ENCODE data around the gene SAMD5. TPM values are rescaled to one million over a fixed set of nuclear protein-coding genes. Genes with fewer than 3 reads are reported as not detected.

SAMD5 gene
- total and polyA plus RNA-seq, 10 donors: 0.15 to 5.0 (median 1.7) TPM

GRCh38 chr6:147553099-147553498 is 44.6 kb downstream of the SAMD5 start:
- no peak for TF ChIP-seq POLR2AphosphoS5 (IDR thresholded peaks at IDR 0.05)
- no peak for TF ChIP-seq POLR2A (IDR thresholded peaks at IDR 0.05)
- no peak for TF ChIP-seq CTCF (IDR thresholded peaks at IDR 0.05 in 8 of 11, conservative IDR thresholded peaks at IDR 0.05 in 3 of 11)
- H3K36me3 ChIP-seq: no peaks in the 10 kb centered on the region
- no peaks in the 10 kb centered on the region for H3K4me1 ChIP-seq
- H3K27me3 ChIP-seq (replicated peaks in 1 of 7): no peaks in the 10 kb centered on the region
- 83 to 97% (median 94%) methylated on average over 1 of the region's 1 CpG for WGBS, 5 donors
- no peaks in the 10 kb centered on the region for H3K9me3 ChIP-seq
- intact Hi-C loops (cut with DNase I; ENCODE audit: low total_unique reads): no loop called here
- no peak for DNase-seq
- no peak overlapping the region for H3K4me3 ChIP-seq
- no peak overlapping the region for H3K27ac ChIP-seq

- TF ChIP-seq POLR2A (IDR thresholded peaks at IDR 0.05) (no peak), CTCF (IDR thresholded peaks at IDR 0.05 in 8 of 11, conservative IDR thresholded peaks at IDR 0.05 in 3 of 11) (no peak), POLR2AphosphoS5 (IDR thresholded peaks at IDR 0.05) (no peak)
- Histone ChIP-seq H3K9me3 (no peaks in the 10 kb centered on the region), H3K4me3 (no peak overlapping the region), H3K4me1 (no peaks in the 10 kb centered on the region), H3K27ac (no peak overlapping the region), H3K27me3 (replicated peaks in 1 of 7) (no peaks in the 10 kb centered on the region), H3K36me3 (no peaks in the 10 kb centered on the region)
- DNase-seq: no peak
- WGBS, 5 donors: 90 to 99% (median 97%) methylated on average over 4 of the region's 4 CpGs
- intact Hi-C loops (cut with DNase I; ENCODE audit: low total_unique reads): no loop called here
Observed at GRCh38 chr6:147554281-147554680, 45.8 kb downstream of the SAMD5 start.

- WGBS, 5 donors: 70 to 89% (median 78%) methylated on average over 7 of the region's 7 CpGs
- H3K27me3 ChIP-seq (replicated peaks in 1 of 7): no peaks in the 10 kb centered on the region
- intact Hi-C loops (cut with DNase I; ENCODE audit: low total_unique reads): no loop called here
- no peak for DNase-seq
- no peaks in the 10 kb centered on the region for H3K36me3 ChIP-seq
- no peak overlapping the region for H3K27ac ChIP-seq
- TF ChIP-seq POLR2AphosphoS5 (IDR thresholded peaks at IDR 0.05): no peak
- TF ChIP-seq POLR2A (IDR thresholded peaks at IDR 0.05): no peak
- no peak for TF ChIP-seq CTCF (IDR thresholded peaks at IDR 0.05 in 8 of 11, conservative IDR thresholded peaks at IDR 0.05 in 3 of 11)
- H3K9me3 ChIP-seq: no peaks in the 10 kb centered on the region
- no peaks in the 10 kb centered on the region for H3K4me1 ChIP-seq
- H3K4me3 ChIP-seq: no peak overlapping the region
Observed at GRCh38 chr6:147559006-147559405, 50.5 kb downstream of the SAMD5 start.

DNA sequence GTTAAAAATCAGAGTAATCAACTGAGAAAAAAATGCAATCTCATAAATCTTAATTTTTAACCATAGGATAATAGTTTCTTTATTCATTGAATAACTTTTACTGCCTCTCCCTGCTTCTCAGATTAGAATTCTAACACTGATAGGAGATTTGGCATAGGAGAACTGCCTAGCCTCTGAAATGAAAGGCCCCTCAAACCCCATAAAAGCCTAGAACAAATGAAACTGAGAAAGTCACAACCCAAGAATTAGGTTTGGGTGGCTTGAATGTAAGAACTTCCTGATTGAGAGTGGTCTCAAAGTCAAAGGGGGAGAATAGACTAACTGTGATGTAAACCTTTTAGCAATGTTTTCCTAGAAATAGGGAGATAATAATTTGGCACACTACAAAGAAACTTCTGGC is 52.2 kb downstream of the SAMD5 start:
- Histone ChIP-seq H3K27ac (no peak overlapping the region), H3K4me1 (no peaks in the 10 kb centered on the region), H3K4me3 (no peak overlapping the region), H3K36me3 (no peaks in the 10 kb centered on the region), H3K9me3 (no peaks in the 10 kb centered on the region), H3K27me3 (replicated peaks in 1 of 7) (no peaks in the 10 kb centered on the region)
- TF ChIP-seq POLR2AphosphoS5 (IDR thresholded peaks at IDR 0.05): no peak
- TF ChIP-seq POLR2A (IDR thresholded peaks at IDR 0.05): no peak
- TF ChIP-seq CTCF (IDR thresholded peaks at IDR 0.05 in 8 of 11, conservative IDR thresholded peaks at IDR 0.05 in 3 of 11): no peak
- intact Hi-C loops (cut with DNase I; ENCODE audit: low total_unique reads): no loop called here
- DNase-seq: no peak
